ENCODE measurements around the gene VEPH1.

DNA sequence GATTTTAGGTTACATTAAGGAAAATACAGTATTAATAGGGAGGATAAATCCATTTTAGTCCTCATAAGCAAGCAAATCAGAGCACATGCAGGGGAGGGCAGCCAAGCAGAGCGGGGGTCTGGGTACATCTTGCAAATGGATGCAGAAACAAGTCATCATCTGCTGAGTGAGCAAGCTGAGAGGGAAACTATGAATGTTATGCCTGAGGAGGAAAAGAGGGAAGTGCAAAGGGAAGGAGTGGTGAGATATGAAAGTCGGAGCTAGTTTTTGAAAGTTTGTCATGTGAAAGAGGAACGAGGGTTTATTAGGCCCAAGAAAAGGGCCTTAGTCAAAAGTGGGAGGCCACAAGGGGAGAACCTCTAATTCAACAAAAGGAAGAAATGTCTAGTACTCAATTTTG, 51.1 kb downstream of the VEPH1 start:
- TF ChIP-seq, protein P1, sequence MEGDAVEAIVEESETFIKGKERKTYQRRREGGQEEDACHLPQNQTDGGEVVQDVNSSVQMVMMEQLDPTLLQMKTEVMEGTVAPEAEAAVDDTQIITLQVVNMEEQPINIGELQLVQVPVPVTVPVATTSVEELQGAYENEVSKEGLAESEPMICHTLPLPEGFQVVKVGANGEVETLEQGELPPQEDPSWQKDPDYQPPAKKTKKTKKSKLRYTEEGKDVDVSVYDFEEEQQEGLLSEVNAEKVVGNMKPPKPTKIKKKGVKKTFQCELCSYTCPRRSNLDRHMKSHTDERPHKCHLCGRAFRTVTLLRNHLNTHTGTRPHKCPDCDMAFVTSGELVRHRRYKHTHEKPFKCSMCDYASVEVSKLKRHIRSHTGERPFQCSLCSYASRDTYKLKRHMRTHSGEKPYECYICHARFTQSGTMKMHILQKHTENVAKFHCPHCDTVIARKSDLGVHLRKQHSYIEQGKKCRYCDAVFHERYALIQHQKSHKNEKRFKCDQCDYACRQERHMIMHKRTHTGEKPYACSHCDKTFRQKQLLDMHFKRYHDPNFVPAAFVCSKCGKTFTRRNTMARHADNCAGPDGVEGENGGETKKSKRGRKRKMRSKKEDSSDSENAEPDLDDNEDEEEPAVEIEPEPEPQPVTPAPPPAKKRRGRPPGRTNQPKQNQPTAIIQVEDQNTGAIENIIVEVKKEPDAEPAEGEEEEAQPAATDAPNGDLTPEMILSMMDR (IDR thresholded peaks at IDR 0.05; ENCODE audit: insufficient read depth, low read length, poor library complexity, severe bottlenecking): no peak
- no peak for TF ChIP-seq EZH2phosphoT487 (conservative IDR thresholded peaks at IDR 0.05; ENCODE audit: low read length)

All from SU-DHL-6 (cell line).